ENCODE data around the gene CPSF7. TPM values are rescaled to one million over a fixed set of nuclear protein-coding genes. Genes with fewer than 3 reads are reported as not detected.

The CPSF7 gene
- total RNA-seq, 1 experiment from 2014 or later: 145 TPM

GRCh38 chr11:61446211-61446651, 16.5 kb upstream of the CPSF7 start:
- Histone ChIP-seq H3K56ac (ENCODE audit: insufficient read length, low read depth, low read length) (no peak overlapping the region), H2AFZ (ENCODE audit: low read length) (no peak overlapping the region), H4K91ac (ENCODE audit: insufficient read length, low read depth, low read length) (no peak overlapping the region), H3K27ac (ENCODE audit: insufficient read length, low read depth, low read length) (no peak overlapping the region), H2AK5ac (ENCODE audit: insufficient read length, low read length) (no peak overlapping the region), H2BK15ac (ENCODE audit: low read depth, low read length) (no peak overlapping the region), H3K23me2 (ENCODE audit: insufficient read length, low read depth, low read length, poor library complexity, severe bottlenecking) (no peaks in the 10 kb centered on the region), H3K9me3 (ENCODE audit: control insufficient read depth, low read depth, low read length) (no peaks in the 10 kb centered on the region), H2BK120ac (ENCODE audit: low read depth, low read length, poor library complexity, severe bottlenecking) (no peak overlapping the region), H3K4me1 (ENCODE audit: insufficient read depth, low read length) (no peaks in the 10 kb centered on the region), H2BK20ac (ENCODE audit: low read depth, low read length, poor library complexity, severe bottlenecking) (no peak overlapping the region), H2BK5ac (ENCODE audit: insufficient read length, low read length) (no peak overlapping the region), H3K27me3 (ENCODE audit: insufficient read depth, low read length) (no peaks in the 10 kb centered on the region), H4K5ac (ENCODE audit: insufficient read length, low read depth, low read length) (no peak overlapping the region), H3K18ac (ENCODE audit: insufficient read length, low read depth, low read length) (no peak overlapping the region), H3K79me1 (ENCODE audit: insufficient read depth, low read depth, low read length, poor library complexity, severe bottlenecking) (peaks cover 3% of the 10 kb centered on the region), H3K9ac (ENCODE audit: extremely low read depth, insufficient read length, low read length) (no peak overlapping the region), H3K4me2 (ENCODE audit: insufficient read depth, insufficient read length, low read length) (no peak overlapping the region), H4K8ac (replicated peaks; ENCODE audit: insufficient read length, low read depth, low read length) (no peak overlapping the region), H2BK12ac (ENCODE audit: insufficient read length, low read depth, low read length) (no peak overlapping the region), H3T11ph (ENCODE audit: low read length) (no peak overlapping the region), H3K14ac (ENCODE audit: insufficient read depth, low read length) (no peak overlapping the region), H3K79me2 (ENCODE audit: insufficient read depth, low read length) (no peaks in the 10 kb centered on the region), H4K20me1 (ENCODE audit: control insufficient read depth, insufficient read depth, insufficient read length) (peaks cover 3% of the 10 kb centered on the region), H3K4ac (ENCODE audit: low read depth, low read length) (no peak overlapping the region), H3K23ac (ENCODE audit: insufficient read length, low read depth, low read length) (no peak overlapping the region)
- no peak overlapping the region for H3K4me3 Mint-ChIP-seq
- peaks cover 28 to 69% (median 58%) of the 10 kb centered on the region in 3 experiments; a peak in 6 of 7 replicates for H3K36me3 Mint-ChIP-seq (ENCODE audit: insufficient read depth in 1 of 3, low read depth in 3 of 3)
- peaks cover 6% of the 10 kb centered on the region in 2 experiments; a peak in 3 of 4 replicates for H3K4me1 Mint-ChIP-seq
- DNase-seq: peak; percentile 90
- H3K27me3 Mint-ChIP-seq (ENCODE audit: low read depth): no peaks in the 10 kb centered on the region
- peak overlapping the region; percentile 57 to 98 (median 94); a peak in 5 of 7 replicates for H3K27ac Mint-ChIP-seq
- WGBS (ENCODE audit: extremely low coverage, insufficient read length, low lambda C conversion rate): no CpG with 5 or more reads among the region's 7 CpGs
- TF ChIP-seq CTCF (conservative IDR thresholded peaks at IDR 0.05): peak; percentile 94
- H3K9me3 Mint-ChIP-seq: no peaks in the 10 kb centered on the region
